Activated effector memory CD4-positive, alpha-beta T cell treated with anti-CD3 and anti-CD28 coated beads, Interleukin-2, amount 50 U/mL, for 16 hours (primary cell): ENCODE data around the gene PTPRCAP.
"Not testable (repeated sequence)": the region's sequence is repeated elsewhere in the genome, so short reads cannot be mapped to it uniquely, and the experiment has no call there.

Experiments used
- DNase-seq: peaks from one replicate; pipeline ENCODE4 v3.0.0-alpha.2; 2020

Gene PTPRCAP

DNA sequence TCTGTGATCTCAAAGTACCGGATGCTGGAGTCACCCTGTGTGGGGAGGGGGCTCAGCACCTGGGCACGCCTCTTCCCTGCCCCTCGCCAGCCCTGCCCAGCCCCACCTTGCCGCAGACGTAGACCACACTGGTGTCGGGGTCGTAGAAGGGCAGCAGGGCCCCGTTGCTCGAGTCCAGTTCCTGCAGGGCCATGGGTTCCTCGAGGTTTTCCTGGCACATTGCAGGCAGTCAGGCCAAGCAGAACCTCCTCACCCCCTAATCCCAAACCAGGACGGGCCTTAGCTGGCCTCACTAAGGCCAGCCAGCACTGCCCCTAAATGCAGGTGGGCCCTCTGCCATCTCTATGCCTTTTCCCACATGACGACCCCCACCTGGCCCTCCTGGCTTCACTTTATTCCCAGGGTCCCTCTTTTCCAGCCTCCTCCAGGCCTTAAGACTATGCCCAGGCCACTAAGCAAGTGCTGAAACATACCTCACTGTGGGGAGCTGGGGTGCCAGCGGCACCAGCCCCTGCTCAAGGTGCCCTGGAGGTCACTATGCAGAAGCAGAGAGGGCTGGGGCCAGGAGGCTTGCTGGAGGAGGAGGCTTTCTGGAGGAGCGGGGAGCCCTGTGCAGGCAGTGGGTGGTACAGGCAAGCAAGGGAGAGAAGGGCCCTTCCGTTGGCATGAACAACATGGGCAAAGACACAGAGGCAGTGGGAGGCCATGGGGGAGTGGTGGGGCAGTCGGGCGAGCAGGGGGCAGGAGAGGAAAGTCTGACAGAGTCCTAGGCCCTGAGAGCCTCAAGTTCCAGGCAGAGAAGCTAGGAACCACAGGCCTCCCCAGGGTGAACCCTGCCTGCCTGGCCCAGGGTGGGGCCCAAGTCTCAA lies 3.0 kb upstream of the PTPRCAP start:
- DNase-seq: peak; percentile 71

DNA sequence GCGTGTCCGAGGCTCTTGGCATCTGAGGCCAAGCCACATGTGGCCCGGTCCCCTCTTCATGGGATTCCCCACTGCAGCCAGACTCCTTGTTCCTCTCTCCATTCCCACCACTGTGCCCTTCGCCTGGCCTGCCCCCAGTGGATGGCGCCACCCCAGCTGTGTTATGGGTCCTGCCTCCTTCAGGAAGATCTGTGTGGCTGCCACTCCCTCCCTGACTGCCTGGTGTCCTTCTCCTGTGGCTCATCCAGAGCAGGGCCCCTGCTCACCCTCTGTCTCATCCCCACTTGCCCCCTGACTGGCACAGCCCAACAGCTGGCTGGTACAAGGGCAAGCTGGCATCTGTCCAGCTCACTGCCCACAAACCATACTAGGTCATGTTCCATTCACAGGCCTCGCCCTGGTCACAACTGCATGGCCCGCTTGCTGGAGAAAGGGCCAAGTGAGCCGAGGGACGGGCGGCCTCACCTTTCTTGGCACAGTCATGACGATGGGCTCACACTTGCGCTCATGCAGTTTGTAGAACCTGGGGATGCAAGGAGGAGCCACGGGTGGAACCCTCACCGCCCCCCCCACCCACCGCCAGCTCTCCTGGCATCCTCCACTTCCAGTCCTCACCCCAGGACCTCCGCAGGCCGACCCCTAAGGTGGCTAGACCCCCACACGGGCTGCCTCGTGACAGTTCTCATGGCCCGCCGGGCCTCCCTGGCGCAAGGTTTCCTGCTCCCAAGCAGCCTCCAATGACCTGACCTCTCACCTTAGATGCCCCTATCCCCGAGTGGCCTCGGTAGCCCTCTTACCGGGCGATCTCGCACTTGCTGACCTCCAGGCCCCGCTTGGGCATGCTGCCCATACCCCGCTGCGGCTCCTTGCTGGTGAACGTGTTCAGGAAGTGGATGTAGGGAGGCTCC lies 2.1 kb upstream of the PTPRCAP start:
- peak; percentile 77 for DNase-seq

DNA sequence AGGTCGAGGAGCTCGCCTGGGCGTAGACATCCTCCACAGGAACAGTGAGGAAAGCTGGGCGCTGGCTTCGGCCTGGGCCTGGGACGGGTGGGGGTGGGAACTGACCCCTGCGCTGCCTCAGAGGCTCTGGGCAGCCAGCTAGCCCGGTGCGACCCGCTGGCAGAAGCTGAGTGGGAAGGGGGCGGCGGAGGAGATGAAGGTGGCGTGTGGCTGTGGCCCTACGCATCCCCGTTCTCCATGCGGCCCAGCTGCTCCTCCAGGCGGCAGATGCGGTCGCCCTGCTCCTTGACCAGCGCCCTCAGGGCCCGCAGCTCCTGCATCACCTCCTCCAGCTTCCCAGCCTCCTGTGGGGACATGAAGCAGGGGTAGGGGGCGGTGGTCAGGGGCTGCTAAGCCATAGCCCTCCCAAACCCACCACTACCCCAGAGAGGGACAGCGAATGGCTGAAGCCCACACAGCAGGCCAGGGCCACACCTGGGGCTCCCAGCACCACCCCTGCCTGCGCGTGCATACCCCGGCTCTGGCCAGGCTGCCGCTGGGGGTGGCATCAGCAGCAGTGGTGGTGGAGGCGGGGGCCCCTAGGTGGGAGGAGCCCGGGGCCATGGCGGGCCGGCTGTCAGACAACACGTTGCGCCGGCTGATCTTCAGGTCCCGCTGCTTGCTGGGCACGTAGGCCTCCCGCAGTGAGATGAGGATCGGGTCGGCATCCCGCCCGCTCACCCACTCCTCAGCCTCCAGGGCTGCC lies 848 bp upstream of the PTPRCAP start:
- peak; percentile 92 for DNase-seq

DNA sequence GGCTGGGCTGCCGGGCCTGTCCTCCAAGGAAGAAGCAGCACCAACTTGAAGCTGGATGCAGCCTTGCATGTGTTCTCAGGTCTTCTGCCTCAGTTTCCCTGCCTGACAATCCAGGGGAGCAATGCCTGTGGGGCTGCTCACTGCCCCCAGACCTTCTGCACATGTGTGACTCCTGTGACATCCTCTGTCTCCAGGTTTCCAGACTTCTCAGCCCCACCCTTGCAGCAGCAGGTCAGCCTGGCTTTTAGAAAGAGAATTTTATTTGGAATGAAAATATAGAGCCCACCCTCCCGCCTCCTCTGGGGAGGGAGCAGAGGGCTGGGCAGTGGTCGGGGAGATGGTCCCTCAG lies 301 bp upstream of the PTPRCAP start:
- no peak for DNase-seq

DNA sequence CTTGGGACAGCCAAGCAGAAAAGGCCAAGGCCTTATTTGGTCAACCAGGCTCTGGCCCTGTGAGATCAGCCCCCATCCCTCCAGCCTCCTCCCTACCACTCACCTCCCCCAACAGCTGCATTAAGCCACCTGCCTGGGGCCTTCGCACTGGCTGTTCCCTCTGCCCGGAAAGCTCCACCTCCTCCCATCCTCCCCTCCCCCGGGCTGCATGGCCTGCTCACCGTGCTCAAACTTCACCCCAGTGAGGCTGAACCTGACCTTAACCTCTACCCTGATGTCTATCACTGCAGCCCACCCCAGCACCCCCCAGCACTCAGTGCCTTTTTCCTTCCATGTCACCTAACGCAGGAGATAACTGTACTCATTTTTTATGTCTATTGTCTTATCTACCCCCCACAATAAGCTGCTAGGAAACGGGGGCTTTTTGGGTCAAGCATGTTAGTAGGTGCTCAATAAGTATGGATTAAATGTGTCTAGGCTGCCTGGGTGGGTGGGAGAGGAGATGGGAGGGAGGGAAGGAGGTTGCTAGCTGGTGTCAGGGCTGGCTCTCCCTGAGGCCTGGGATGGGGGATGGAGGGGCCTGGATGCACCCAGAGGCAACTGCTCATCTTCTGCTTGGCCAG lies 912 bp downstream of the PTPRCAP start:
- DNase-seq: peak; percentile 87

DNA sequence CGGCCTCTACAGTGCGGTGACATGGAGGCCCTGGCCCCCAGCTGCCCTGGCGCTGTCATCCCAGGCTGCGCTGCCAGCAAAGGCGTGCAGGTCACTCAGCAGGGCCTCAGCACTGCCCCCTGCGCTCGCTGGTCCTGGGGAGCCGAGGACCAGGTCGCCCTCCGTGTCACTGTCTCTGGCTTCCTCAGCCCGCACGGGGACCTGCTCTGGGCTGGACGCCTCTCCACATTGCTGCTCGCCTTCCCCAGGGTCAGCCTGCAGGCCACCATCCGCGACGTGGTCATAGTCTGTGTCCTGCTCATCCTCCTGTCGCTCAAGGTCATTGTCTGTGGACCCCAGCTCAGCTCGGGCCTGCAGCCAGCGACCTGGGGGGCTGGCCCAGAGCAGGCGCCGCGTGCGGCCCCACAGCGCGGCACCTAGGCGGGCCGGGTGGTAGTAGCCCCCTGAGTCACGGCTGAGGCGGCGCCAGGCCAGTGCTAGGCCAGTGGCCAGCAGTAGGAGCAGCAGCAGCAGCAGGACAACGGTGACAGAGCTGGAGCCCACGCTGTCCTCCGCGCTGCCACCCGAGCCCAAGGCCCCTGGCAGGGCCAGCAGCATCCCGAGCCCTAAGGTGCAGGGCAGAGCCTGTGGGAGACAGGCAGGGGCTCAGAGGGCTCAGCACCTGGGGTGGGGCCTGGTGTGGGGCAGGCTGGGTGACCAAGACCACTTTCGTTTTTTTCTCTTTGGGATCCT lies 1.6 kb downstream of the PTPRCAP start:
- DNase-seq: no peak

DNA sequence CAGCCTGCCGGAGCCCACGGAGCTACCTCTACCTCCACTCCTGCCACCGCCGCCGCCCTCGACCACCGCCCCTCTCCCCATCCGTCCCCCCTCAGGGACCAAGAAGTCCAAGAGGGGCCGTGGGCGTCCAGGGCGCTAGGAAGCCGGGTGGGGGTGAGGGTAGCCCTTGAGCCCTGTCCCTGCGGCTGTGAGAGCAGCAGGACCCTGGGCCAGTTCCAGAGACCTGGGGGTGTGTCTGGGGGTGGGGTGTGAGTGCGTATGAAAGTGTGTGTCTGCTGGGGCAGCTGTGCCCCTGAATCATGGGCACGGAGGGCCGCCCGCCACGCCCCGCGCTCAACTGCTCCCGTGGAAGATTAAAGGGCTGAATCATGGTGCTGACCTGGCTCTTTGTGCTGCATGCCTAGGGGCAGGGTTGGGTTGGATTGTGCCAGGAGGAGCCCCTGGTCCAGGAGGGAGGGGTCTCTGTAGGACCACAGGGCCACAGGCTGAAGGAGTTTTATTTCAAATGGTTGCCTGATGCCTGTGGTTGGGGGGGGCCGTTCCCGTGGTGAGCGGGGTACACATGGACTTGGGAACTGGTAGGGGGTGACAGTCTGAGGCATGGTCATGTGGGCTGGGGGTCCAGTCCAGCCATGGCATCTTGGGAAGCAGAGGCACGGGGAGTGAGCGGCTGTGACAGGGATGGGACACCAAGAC lies 2.3 kb downstream of the PTPRCAP start:
- DNase-seq: peak; percentile 75

DNA sequence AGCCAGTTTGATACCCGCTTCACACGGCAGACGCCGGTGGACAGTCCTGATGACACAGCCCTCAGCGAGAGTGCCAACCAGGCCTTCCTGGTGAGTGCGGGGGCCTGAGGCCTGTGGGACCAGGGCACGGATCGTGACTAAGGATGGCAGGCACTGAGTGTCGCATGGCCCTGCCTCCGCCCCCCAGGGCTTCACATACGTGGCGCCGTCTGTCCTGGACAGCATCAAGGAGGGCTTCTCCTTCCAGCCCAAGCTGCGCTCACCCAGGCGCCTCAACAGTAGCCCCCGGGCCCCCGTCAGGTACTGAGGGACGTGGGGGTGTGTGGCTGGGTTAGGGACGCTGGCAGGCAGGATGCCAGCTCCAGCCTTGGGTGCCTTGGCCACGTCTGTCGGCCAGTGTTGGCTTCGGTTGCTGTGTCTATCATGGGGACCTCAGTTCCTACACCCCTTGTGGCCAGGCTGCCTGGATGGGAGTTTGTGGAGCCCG lies 3.0 kb downstream of the PTPRCAP start:
- DNase-seq: peak; percentile 73

DNA sequence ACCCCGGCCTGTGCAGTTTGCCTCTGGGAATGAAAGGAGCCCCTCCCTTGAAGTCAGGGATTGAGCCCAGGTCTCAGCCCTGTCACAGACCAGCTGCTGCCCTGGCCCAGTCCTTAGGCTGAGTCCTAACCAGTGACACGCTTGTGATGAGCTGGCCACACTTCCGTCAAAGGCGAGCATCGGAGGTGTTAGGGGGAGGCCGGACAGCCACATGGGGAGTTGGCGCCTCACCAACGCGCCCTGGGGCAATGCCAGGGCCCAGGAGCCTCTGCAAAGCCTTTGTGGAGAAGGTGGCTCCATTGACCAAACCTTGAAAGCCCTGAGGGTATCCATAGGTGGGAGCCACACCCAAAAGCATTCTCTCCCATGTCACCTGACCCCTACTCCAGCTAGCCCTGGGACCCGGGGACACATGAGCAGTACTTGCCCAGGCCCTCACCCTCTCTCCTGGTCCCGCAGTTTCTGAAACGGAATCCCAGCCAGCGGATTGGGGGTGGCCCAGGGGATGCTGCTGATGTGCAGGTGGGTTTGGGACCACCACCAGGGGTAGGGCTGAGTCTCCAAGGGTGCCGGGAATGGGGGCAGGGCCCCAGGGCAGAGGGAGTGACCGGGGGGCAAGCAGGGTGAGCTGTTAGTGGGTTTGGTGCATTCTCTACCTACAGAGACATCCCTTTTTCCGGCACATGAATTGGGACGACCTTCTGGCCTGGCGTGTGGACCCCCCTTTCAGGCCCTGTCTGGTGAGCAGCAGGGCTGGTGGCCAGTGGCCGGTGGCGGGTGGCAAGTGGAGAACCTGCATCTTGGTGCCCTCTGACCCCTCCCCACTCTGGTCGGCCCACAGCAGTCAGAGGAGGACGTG lies 3.7 kb downstream of the PTPRCAP start:
- DNase-seq: no peak

DNA sequence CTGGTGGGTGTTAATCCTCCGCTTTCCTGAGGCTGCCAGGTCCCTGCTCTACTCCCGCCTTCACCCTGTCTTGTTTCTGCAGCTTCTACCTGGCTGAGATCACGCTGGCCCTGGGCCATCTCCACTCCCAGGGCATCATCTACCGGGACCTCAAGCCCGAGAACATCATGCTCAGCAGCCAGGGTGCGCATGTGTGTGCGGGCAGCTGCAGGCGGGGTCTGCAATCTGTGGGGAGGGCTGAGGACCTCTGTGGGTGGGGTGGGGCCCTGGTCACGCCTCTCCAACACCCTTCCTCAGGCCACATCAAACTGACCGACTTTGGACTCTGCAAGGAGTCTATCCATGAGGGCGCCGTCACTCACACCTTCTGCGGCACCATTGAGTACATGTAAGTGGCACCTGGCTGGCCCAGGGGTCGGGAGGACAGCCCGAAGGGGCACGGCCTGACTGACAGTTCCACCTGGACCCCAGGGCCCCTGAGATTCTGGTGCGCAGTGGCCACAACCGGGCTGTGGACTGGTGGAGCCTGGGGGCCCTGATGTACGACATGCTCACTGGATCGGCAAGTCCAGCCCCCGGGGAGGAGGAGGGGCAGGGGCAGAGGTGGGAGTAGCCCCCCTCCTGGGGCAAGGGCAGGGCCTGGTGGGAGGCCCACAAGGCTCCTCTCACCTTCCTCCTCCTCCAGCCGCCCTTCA lies 4.7 kb downstream of the PTPRCAP start:
- no peak for DNase-seq

DNA sequence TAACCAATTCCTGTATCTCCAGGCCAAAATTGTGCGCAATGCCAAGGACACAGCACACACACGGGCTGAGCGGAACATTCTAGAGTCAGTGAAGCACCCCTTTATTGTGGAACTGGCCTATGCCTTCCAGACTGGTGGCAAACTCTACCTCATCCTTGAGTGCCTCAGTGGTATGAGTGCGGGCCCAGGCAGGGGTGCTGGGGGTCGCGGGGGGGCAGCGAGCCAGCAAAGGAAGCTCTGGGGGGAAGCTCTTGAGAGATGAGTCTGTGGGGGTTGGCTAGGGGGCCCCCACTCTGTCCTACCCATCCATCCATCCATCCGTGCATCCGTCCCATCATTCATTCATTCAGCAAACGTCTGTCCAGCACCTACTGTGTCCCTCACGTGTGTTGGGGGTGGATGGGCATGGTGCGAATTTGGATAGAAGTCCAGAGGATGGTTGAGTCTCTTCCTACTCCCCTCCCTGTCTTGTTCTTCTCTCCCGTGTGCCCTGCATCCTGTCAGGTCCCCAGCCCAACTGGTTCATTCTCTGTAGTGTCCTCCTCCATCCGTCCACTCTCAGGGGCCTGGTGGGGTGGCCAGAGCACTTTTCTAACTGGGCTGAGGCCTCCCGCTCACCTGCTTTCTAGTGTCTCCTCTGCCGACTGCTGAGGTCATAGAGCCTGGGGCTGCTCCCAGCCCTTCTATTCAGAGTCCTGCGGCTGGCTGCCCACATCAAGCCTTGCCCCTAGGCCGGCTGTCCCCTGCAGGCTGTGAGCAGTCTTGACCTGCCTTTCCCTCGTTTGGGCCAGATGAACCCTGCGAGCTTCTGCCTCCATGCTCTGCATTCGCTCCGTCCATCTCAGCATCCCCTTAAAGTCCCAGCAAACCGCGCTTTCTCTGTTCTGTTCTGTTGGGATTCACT lies 5.9 kb downstream of the PTPRCAP start:
- no peak for DNase-seq

DNA sequence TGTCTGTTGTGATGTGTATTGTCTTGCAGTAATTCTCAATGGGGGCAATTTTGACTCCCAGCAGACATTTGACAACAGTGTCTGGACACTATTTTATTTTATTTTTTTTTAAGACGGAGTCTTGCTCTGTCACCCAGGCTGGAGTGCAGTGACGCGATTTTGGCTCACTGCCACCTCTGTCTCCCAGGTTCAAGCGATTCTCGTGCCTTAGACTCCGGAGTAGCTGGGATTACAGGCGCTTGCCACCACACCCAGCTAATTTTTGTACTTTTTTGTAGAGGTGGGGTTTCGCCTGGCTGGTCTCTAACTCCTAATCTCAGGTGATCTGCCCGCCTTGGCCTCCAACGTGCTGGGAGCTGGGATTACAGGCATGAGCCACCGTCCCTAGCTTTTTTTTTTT lies 7.8 kb downstream of the PTPRCAP start:
- DNase-seq: no peak

DNA sequence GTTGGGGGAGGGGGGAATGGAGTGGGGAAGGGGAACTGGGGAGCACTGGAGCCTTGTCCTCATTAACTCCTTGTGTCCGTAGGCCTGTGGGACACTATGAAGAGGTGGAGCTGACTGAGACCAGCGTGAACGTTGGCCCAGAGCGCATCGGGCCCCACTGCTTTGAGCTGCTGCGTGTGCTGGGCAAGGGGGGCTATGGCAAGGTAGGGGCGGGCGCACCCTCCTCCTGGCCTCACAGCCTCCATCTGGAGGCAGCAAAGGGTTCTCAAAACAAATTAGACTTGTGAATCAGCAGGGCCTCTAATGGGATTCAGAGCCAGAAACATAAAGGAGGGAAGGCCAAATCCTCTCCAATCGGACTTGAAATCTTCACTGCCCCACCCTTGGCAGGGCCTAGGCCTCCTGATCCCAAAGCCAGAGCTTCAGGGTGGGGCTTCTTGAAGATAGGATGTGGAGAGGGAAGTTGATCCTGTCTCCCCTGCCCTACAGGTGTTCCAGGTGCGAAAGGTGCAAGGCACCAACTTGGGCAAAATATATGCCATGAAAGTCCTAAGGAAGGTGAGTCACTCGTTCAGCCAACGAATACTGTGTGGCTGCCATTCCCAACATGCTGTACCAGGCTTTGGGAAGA lies 8.3 kb downstream of the PTPRCAP start:
- no peak for DNase-seq

DNA sequence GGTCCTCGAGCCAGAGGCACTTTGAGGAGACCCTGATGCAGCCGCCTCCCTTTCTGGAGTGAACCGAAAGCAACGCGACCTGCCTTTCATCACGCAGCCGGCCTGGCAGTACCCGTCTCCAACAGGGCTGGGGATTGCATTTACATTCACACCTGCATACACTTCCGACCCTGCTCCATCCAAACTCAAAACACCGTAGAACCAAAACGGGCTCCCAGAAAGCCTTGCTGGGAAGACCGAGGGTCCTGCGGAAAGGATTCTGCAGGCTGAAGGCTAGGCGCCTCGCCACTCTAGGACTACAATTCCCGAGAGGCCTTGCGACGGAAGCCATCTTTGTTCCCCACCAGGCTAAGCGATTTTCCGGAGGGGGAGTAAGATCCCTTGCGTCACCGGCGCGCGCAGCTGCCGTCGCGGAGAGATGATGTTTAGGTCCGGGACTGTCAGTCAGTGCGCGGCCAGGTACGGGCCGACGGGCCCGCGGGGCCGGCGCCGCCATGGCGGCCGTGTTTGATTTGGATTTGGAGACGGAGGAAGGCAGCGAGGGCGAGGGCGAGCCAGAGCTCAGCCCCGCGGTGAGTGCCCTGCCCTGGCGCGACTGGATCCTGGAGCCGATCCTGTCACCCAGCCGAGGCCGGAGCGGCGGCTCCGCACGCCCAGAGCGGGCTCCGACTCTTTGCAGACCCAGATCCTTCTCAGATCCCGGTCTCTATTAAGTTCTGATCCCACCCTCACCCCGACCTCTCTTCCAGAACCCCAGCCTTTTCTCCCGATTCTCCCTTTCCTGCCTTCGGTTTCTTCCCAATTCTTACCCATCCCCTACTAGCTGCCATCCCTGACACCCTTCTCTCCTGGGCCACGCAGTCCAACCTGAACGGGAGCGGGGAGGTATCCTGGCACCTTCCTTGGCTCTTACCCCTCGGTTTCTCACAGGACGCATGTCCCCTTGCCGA lies 9.2 kb downstream of the PTPRCAP start, which contains the start of gene RPS6KB2:
RPS6KB2 (plus strand) TSS at position 443 of the 950 bp plus-strand sequence; CDS start at position 495, 52 bp downstream.
- DNase-seq: peak; percentile 100

DNA sequence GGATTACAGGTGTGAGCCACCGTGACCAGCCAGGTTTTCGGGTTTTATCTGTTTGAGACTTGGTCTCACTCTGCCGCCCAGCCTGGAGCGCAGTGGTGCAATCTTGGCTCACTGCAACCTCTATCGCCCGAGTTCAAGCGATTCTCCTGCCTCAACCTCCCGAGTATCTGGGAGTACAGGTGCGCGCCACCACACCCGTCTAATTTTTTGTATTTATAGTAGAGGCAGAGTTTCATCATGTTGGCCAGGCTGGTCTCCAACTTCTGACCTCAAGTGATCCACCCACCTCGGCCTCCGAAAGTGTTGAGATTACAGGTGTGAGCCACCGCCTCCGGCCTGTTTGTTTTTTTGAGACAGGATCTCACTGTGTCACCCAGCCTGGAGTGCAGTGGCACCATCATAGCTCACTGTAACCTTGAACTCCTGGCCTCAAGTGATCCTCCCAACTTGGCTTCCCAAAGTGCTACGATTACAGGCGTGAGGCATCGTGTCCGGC lies 10.1 kb downstream of the PTPRCAP start:
- DNase-seq: not testable (repeated sequence)

DNA sequence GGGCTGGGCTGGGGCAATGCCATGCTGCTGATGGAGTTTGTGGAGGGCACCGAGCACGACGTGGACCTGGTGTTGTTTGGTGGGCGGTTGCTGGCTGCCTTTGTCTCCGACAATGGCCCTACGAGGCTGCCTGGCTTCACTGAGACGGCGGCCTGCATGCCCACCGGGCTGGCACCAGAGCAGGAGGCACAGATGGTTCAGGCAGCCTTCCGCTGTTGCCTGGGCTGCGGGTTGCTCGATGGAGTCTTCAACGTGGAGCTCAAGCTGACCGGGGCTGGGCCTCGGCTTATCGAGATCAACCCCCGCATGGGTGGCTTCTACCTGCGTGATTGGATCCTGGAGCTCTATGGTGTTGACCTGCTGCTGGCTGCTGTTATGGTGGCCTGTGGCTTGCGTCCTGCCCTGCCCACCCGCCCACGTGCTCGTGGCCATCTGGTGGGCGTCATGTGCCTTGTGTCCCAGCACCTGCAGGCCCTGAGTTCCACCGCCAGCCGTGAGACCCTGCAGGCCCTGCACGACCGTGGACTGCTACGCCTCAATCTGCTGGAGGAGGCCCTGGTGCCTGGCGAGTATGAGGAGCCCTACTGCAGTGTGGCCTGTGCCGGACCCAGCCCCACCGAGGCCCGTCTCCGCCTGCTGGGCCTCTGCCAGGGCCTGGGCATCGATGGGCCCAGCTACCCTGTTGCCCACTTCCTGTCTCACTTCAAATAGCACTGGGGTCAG lies 13.4 kb downstream of the PTPRCAP start:
- DNase-seq: no peak
